NOMO-1 treated with DMSO at 0.1 percent for 48 hours (cell line): ENCODE measurements around the gene SCAND1.
"Not testable (repeated sequence)": the region's sequence is repeated elsewhere in the genome, so short reads cannot be mapped to it uniquely, and the experiment has no call there.

Experiments
- DNase-seq: peaks from one replicate; lab custom pipeline; 2025; ENCODE audit not compliant: unreplicated experiment; lab: John Stamatoyannopoulos, UW

SCAND1 gene

GRCh38 chr20:35954200-35954906, at the start of gene SCAND1:
SCAND1 (minus strand) TSS chr20:35954502; CDS start chr20:35954284, 218 bp downstream.
- DNase-seq, result peak; percentile 94

GRCh38 chr20:36004045-36004444, 49.7 kb upstream of the SCAND1 start:
- DNase-seq, result peak; percentile 15

DNA sequence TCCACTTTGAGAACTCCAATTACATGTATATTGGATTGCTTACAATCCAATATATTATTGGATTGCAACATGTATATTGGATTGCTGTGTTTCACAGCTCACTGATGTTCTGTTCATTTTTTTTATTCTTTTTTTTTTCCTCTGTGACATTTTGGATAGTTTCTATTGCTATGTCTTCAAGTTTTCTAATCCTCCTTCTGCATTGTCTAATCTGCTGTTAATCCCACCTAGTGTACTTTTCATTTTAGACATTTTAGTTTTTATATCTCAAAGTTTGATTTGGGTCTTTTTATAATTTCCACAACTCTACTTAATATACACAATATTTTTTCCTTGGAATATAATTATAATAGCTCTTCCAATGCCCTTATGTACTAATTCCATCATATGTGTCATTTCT, 48.6 kb upstream of the SCAND1 start:
- DNase-seq, result no peak

- not testable (repeated sequence) for DNase-seq
Measured at GRCh38 chr20:36001331-36001730, 47.0 kb upstream of the SCAND1 start.

DNA sequence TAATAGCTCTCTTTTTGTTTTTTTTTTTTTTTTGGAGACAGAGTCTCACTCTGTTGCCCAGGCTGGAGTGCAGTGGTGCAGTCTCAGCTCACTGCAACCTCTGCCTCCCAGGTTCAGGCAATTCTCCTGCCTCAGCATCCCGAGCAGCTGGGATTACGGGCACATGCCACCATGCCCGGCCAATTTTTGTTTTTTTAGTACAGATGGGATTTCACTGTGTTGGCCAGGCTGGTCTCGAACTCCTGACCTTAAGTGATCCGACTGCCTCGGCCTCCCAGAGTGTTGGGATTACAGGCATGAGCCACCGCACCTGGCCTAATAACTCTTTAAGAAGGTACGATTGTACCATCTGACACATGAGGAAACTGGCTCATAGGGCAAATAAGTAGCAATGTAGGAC, 42.2 kb upstream of the SCAND1 start:
- DNase-seq, result not testable (repeated sequence)

- DNase-seq, result peak; percentile 68
Measured at GRCh38 chr20:35994994-35995453, 40.7 kb upstream of the SCAND1 start.

GRCh38 chr20:35992713-35993335, 38.5 kb upstream of the SCAND1 start:
- peak; percentile 60 for DNase-seq

GRCh38 chr20:35991142-35991771, 37.0 kb upstream of the SCAND1 start:
- peak; percentile 18 for DNase-seq

GRCh38 chr20:35988910-35989463, 34.7 kb upstream of the SCAND1 start:
- DNase-seq, result no peak

DNA sequence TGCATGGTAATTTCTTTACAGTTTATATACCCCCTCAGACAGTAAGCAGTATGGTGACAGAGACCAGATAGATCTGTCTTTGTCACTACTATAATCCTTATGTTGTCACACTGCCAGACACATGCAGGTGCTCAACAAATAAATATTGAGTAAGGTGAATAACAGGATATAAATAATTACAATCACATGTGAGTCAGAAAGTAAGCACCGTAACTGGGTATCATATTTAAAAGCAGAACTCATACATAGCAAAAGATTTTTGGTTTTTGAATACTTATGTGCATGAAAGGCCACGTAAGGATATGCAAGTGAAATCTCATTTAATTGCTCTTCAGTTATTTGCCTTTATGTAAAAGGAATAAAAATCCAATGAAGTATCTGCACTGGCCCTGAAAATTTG, 31.5 kb upstream of the SCAND1 start:
- DNase-seq, result no peak

DNA sequence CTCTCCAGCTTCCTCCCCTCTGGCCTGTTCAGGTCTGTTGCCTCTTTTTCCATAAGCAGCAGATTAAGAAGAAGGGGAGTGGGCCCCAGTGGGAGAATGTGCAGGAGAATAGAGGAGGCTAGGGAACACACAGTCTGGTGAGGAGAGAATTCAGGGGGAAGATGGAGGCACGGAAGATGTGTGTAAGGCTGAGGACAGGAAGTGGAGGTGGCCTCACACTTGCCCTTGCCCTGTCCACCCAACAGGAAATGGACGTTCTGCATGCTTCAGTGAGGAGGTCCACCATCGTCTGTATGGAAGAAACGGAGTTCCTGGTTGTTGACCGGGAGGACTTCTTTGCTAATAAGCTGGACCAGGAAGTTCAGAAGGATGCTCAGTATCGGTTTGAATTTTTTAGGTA, 30.1 kb upstream of the SCAND1 start:
- DNase-seq, result no peak

DNA sequence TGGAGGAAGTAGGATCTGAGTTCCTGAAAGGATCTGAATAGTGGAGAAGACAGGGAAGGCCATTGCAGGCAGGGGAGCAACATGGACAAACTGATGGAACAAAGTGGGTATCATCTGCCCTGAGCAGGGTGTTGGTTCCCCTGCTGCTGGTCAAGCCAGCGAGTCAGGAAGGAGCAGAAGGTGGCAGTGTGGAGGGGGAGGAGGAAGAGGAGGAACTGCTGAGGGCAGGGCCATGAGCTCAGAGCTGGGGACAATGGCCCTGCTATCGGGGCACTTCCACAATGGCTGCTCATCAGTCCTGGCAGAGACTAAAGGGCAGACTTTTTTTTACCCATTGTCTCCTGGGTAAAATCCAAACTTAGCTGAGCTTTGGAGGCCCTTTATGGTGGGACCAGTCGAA, 27.7 kb upstream of the SCAND1 start:
- peak; percentile 11 for DNase-seq

GRCh38 chr20:35979544-35979943, 25.2 kb upstream of the SCAND1 start:
- DNase-seq, result no peak

DNA sequence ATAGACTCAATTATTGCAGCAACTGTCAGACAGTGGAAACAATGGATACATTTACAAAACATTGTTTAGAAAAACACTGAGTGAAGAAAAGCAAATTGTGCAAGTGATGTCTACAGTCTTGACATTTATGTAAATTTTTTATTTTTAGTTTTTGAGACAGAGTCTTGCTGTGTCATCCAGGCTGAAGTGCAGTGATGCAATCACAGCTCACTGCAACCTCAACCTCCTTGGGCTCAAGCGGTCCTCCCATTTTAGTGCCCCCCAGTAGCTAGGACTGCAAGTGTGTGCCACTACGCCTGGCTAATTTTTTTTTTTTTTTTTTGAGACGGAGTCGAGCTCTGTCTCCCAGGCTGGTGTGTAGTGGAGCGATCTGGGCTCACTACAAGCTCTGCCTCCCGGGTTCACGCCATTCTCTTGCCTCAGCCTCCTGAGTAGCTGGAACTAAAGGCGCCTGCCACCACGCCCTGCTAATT, 23.8 kb upstream of the SCAND1 start:
- peak; percentile 82 for DNase-seq

GRCh38 chr20:35975576-35976373, 21.5 kb upstream of the SCAND1 start:
- no peak for DNase-seq

DNA sequence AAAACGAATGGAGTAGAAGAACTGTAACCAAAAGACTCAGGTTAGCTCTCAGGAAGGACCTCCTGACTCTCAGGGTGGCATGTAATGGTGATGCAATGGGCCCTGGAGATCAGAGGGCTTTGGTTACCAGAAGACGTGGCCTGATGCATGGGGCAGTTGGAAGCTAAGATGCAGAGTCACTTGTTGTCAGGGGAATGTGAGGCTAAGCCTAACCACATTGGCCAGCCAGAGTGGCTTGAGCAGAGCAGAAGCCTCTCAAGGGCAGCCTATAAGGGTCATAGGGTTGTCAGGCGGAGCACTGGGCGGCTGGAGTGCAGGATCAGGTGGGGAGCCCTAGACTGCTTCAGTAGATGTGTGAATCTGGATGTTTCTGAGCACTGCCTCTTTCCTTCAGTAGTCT, 20.0 kb upstream of the SCAND1 start:
- DNase-seq, result no peak

DNA sequence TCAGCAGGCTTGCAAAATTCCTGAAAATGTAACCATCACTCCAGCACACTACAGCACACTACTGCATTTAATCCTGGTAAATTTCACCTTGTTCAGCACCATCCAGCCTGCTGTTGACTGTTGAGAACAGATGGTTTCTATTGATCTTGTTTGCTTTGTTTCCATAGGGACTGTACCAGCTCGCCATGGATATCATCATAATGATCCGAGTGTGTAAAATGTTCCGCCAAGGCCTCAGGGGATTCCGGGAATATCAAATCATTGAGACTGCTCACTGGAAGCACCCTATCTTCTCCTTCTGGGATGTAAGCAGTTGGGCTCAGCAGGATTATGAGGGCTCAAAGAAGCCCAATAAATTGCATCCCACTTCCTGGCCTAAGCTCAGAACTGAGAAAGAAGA, 18.2 kb upstream of the SCAND1 start:
- DNase-seq, result no peak

- DNase-seq, result no peak
Measured at GRCh38 chr20:35971981-35972380, 17.7 kb upstream of the SCAND1 start.

- DNase-seq, result no peak
Measured at GRCh38 chr20:35968930-35969329, 14.6 kb upstream of the SCAND1 start.

DNA sequence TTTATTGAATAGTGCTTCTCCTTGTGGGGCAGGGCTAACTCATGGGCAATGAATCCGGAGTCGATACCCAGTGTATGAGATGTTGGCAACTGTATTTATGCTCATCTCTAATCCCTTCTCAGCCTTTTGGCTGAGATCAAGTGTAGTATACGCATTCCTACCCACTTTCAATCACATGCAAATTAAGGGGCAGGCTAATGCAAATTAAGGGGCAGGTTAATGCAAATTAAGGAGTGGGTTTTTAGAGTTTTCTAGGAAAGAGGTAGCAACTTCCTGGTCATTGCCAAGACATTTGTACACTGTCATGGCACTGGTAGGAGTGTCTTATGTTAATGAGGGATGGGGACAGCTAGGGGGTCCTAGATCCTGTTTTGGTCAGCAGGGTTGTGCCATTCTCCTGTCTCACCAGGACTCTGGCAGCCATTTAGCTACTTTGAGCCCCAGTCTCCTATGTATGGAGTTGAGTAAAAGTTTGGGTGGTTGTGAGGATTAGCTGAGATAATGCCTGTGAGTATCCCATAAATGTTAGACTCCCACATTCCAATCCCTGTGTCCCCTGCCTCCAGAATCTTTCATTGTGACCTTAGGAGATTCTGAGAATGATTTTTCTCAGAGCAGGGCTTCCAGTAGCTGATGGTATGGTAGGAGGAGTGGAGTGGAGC, 13.8 kb upstream of the SCAND1 start, which contains the start of gene CNBD2:
CNBD2 (plus strand) TSS at position 612 of the 662 bp plus-strand sequence. CDS start 173 bp downstream, outside the sequence.
- no peak for DNase-seq
